Retinal pigment epithelial cell (primary cell): ENCODE data around the gene CNOT1.
"Not testable (repeated sequence)": the region's sequence is repeated elsewhere in the genome, so short reads cannot be mapped to it uniquely, and the experiment has no call there.

ENCODE experiments used
- DNase-seq: peaks from one replicate; pipeline ENCODE4 v3.0.0-alpha.2; 2010; ENCODE audit warnings: low read depth
- H3K4me3 ChIP-seq: 2 replicates; pipeline ENCODE4 v1.5.1; 2011; ENCODE audit warnings: mild to moderate bottlenecking, low read length, control low read depth, moderate library complexity
- TF ChIP-seq, protein P1 (sequence below): conservative IDR thresholded peaks from 2 replicates; pipeline ENCODE4 v1.5.1; 2011; ENCODE audit warnings: low read depth, low read length, control low read depth, inconsistent platforms

The CNOT1 gene

DNA sequence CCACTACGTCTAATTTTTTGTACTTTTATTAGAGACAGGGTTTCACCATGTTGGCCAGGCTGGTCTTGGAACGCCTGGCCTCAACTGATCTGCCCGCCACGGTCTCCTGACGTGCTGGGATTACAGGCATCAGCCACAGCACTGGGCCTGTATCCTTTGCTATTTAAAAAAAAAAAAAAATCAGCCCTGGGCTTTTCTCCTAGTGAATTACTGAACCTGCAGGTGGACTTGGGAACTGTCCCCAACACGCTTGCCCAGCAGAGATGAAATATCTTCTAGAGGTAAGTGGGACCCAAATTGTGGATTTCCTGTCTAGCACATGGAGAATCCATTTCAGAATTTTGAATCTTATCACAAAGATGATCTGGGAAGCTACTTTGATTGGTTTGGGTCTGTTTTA lies 14.8 kb downstream of the CNOT1 start:
- no peak for DNase-seq
- TF ChIP-seq, protein P1, sequence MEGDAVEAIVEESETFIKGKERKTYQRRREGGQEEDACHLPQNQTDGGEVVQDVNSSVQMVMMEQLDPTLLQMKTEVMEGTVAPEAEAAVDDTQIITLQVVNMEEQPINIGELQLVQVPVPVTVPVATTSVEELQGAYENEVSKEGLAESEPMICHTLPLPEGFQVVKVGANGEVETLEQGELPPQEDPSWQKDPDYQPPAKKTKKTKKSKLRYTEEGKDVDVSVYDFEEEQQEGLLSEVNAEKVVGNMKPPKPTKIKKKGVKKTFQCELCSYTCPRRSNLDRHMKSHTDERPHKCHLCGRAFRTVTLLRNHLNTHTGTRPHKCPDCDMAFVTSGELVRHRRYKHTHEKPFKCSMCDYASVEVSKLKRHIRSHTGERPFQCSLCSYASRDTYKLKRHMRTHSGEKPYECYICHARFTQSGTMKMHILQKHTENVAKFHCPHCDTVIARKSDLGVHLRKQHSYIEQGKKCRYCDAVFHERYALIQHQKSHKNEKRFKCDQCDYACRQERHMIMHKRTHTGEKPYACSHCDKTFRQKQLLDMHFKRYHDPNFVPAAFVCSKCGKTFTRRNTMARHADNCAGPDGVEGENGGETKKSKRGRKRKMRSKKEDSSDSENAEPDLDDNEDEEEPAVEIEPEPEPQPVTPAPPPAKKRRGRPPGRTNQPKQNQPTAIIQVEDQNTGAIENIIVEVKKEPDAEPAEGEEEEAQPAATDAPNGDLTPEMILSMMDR: no peak
- H3K4me3 ChIP-seq: no peak overlapping the region

DNA sequence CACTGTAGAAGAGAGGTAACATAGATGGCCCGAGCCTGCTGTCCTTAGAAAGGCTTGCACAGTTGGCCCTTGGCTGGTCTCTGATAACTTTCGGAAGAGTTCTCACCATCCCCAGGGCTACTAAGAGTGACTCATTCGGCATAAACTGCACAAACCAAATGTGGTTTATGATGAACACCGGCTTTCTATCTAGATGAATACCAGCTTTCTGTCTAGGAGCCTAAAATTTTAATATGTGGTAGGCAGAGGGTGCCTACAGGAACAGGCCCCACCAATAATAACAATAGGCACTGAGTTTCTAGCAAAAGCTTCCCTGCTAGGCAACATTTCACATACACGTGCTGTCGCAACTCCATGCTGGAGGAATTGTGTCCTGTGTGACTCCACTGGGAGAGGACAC lies 15.4 kb downstream of the CNOT1 start:
- TF ChIP-seq, protein P1: no peak
- DNase-seq: no peak
- H3K4me3 ChIP-seq: no peak overlapping the region

DNA sequence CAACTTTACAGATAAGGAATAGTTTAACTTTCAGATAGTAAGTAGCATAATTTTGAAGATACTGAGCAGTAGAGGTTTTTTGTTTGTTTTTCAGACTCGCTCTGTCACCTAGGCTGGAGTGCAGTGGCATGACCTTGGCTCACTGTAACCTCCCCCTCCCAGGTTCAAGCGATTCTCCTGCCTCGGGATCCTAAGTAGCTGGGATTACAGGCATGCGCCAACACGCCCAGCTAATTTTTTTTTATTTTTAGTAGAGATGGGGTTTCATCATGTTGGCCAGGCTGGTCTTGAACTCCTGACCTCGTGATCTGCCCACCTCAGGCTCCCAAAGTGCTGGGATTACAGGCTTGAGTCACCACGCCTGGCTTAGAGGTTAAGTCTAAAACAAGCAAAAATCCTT lies 16.7 kb downstream of the CNOT1 start:
- not testable (repeated sequence) for H3K4me3 ChIP-seq, DNase-seq

DNA sequence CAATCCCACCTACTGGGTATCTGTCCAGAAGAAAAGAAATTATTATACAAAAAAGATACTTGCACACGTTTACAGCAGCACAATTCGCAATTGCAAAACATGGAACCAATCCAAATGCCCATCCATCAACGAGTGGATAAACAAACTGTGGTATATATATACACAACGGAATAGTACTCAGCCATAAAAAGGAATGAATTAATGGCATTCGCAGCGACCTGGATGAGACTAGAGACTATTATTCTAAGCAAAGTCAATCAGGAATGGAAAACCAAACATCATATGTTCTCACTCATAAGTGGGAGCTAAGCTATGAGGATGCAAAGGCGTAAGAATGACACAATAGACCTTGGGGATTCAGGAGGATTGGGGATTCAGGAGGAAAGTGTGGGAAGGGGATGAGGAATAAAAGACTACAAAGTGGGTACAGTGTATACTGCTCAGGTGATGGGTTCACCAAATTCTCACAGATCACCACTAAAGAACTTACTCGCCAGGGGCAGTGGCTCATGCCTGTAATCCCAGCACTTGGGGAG lies 21.0 kb downstream of the CNOT1 start:
- DNase-seq: no peak
- TF ChIP-seq, protein P1: no peak
- no peak overlapping the region for H3K4me3 ChIP-seq

DNA sequence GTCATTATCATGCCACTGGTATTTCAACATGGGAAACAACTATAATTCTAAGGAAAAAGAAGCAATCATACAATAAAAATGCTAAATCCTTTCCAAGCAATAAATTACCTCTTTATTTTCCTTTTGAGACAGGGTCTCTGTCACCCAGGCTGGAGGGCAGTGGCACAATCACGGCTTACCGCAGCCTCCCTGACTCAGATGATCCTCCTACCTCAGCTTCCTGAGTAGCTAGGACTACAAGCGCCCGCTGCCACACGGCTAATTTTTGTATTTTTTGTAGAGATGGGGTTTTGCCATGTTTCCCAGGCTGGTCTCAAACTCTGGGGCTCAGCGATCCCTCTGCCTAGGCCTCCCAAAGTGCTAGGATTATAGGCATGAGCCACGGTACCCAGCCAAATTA lies 24.1 kb downstream of the CNOT1 start:
- no peak overlapping the region for H3K4me3 ChIP-seq
- TF ChIP-seq, protein P1: no peak
- no peak for DNase-seq

DNA sequence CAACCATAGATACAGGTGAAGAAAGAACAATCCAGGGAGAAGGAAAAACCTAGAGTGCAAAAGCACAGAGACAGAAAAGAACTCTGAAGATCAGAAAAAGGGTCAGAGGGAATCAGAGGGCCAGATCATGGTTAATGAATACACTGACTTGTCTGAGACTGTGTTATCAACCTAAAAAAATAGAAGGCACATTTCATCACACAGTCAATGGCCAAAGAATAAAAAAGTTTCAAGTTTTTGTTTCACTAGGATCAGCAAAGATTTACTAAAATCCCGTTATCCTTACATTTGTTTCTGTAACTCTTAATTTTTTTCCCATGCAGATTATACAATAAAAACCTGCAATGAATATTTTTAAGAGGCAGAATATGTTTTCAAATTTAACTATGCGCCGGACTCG lies 38.5 kb downstream of the CNOT1 start:
- no peak for DNase-seq
- no peak overlapping the region for H3K4me3 ChIP-seq
- TF ChIP-seq, protein P1: no peak

DNA sequence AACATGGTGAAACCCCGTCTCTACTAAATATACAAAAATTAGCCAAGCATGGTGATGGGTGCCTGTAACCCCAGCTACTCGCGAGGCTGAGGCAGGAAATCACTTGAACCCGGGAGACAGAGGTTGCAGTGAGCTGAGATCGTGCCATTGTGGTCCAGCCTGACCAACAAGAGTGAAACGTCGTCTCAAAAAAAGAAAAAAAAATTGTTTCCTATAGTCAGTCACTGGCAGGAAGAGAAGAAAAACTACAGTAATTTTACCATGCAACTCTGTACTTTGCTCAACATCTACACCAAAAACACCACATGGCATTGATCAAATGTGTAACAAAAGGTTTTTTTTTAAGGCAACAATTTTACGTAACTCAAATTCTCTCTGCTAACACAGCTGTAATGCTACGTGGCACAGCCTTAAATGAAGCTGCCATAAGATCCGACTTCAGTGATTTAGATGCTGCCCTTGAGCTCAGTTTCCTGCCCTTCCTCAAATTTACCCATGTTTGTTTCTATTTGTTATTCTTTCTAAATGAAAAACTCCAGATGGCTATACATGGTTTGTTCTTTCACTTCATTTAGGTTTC lies 40.2 kb downstream of the CNOT1 start:
- H3K4me3 ChIP-seq: no peak overlapping the region
- DNase-seq: no peak
- TF ChIP-seq, protein P1: no peak
